Spleen (tissue), 11 donors: Measurements from ENCODE around the gene RARS1. TPM values are rescaled to one million over a fixed set of nuclear protein-coding genes. Genes with fewer than 3 reads are reported as not detected.
A peak's percentile ranks its signal among the peaks of the same experiment; 100 is the strongest.

Source experiments
- DNase-seq: peaks from one replicate; pipeline ENCODE4 v3.0.0-alpha.2; 2020
- H3K27ac ChIP-seq, 8 donors: fragments of 200-600 bp; sonication (generic) in 7 of 8; 1 replicate in 4 of 8; 2 replicates in 4 of 8; pipeline versions ENCODE4 v1.5.0 to v1.8.0; 2016 to 2021; ENCODE audit warnings: inconsistent platforms in 4 of 8, mild to moderate bottlenecking in 4 of 8, moderate library complexity in 1 of 8
- H3K27me3 ChIP-seq, 7 donors: fragments of 200-600 bp; sonication (generic) in 6 of 7; replicated peaks in 1 of 7; 1 replicate in 4 of 7; 2 replicates in 3 of 7; pipeline versions ENCODE4 v1.5.0 to v1.8.0; 2016 to 2021; ENCODE audit warnings: inconsistent platforms in 3 of 7, mild to moderate bottlenecking in 1 of 7
- H3K36me3 ChIP-seq, 6 donors: fragments of 200-600 bp; sonication (generic) in 5 of 6; 1 replicate in 4 of 6; 2 replicates in 2 of 6; pipeline versions ENCODE4 v1.5.0 to v1.8.0; 2016 to 2021; ENCODE audit warnings: inconsistent platforms in 2 of 6
- H3K4me1 ChIP-seq, 6 donors: fragments of 200-600 bp; sonication (generic) in 5 of 6; 1 replicate in 3 of 6; 2 replicates in 3 of 6; pipeline versions ENCODE4 v1.5.0 to v1.8.0; 2016 to 2021; ENCODE audit warnings: inconsistent platforms in 3 of 6
- H3K4me3 ChIP-seq, 8 donors: fragments of 200-600 bp; sonication (generic) in 7 of 8; 1 replicate in 4 of 8; 2 replicates in 4 of 8; pipeline versions ENCODE4 v1.5.0 to v1.8.0; 2016 to 2021; ENCODE audit warnings: inconsistent platforms in 4 of 8, mild to moderate bottlenecking in 4 of 8, moderate library complexity in 2 of 8
- H3K9me3 ChIP-seq, 8 donors: fragments of 200-600 bp; sonication (generic) in 7 of 8; 1 replicate in 4 of 8; 2 replicates in 4 of 8; pipeline versions ENCODE4 v1.5.0 to v1.8.0; 2016 to 2021; ENCODE audit warnings: inconsistent platforms in 4 of 8
- POLR2A ChIP-seq, 3 donors: fragments of 450-650 bp; IDR thresholded peaks; one replicate each; pipeline ENCODE4 v1.5.1; 2017; ENCODE audit warnings: antibody characterized with exemption in 3 of 3, mild to moderate bottlenecking in 1 of 3
- POLR2AphosphoS5 ChIP-seq, 3 donors: sonication (generic); formaldehyde crosslinking; IDR thresholded peaks; one replicate each; pipeline ENCODE4 v1.5.1; 2017; ENCODE audit warnings: antibody characterized with exemption in 3 of 3
- WGBS, 5 donors: extraction: QIAGEN DNeasy Blood & Tissue Kit in 3 of 5; methylation state at CpG; one replicate each; pipeline versions ENCODE4 v1.1.5 to v1.1.7; 2013 to 2018; 5-methylcytosine and 5-hydroxymethylcytosine counted together
- intact Hi-C: fragments of 100-400 bp; cut with DNase I; formaldehyde crosslinking; loops from one replicate; pipeline ENCODE4 v1.15.0; 2023; ENCODE audit warnings: low total_unique reads
- microRNA-seq, 3 donors: library from miRNA; unstranded; fragments of <30 nt; microRNA quantifications; one replicate each; pipeline versions ENCODE4 to v1.1.0, GENCODE V29; 2019 to 2020
- polyA plus RNA-seq, 3 donors: library from polyadenylated mRNA; stranded (reverse); fragments of 200-250 nt; gene quantifications; one replicate each; pipeline ENCODE4 v1.2.1, GENCODE V29; 2013
- small RNA-seq, 4 donors: library from RNA; depleted of rRNA; stranded (forward); fragments of <200 nt; gene quantifications; one replicate each; pipeline ENCODE3, GENCODE V24; 2016
- total RNA-seq, 7 donors: library from RNA; depleted of rRNA in 3 of 7; stranded (reverse); fragments of >200 nt in 3 of 7; fragmentation: NEBNext Ultra II Directional in 4 of 7; extraction: Animal tissue kit (Norgen Biotek cat#: 25700) in 4 of 7; gene quantifications; one replicate each; pipeline versions ENCODE4 v1.1.0 to v1.2.1, GENCODE V29; 2016 to 2021
- TF ChIP-seq, protein P1 (sequence below), 11 experiments: fragments of 200-600 bp in 7 of 11; fragments of 450-650 bp in 4 of 11; sonication (generic) in 4 of 11; IDR thresholded peaks in 8 of 11; conservative IDR thresholded peaks in 3 of 11; 1 replicate in 7 of 11; 2 replicates in 4 of 11; pipeline versions ENCODE4 v1.4.0 to v1.8.0; 2016 to 2021; ENCODE audit warnings: antibody characterized with exemption in 11 of 11, inconsistent platforms in 4 of 11, mild to moderate bottlenecking in 1 of 11
- donor health status: healthy with polysubstance abuse.
- donor health status: DM: no; HTN: no; CAD: no; lungs with moderate emphysema.
- donor health status: DM: no; HTN: no; CAD: no.
- donor health status: Bipolar disorder and iron deficiency.
- donor health status: healthy.
- donor health status: DM: no; HTN: no; CAD: no.
- donor health status: DM: yes; HTN: yes; CAD: no.

RARS1 gene
- total and polyA plus RNA-seq, 10 donors: 24.2 to 75.5 (median 60.2) TPM

DNA sequence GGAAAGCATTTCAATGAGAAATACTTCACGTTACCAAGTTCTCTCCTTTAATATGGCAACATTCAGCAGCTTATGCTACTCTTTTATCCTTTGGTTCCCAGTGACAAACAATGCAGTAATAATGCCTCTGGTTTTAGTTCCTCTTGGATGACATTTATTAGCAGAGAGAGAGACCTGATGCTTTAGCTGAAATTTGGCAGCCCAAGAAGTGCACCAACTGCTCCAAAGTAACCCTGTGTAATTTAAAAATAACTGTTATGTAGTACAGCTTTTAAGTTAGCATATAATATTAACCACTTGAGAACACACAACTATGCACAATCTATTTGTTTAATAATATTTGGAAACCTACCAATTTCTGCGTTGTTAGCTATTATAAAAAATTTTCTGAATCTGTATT, 71.1 kb downstream of the RARS1 start:
- no peak overlapping the region for H3K27ac ChIP-seq
- WGBS, 5 donors: 90 to 96% (median 93%) methylated on average over 2 of the region's 2 CpGs
- intact Hi-C loops: no loop called here
- H3K27me3 ChIP-seq: no peaks in the 10 kb centered on the region
- H3K4me3 ChIP-seq: no peak overlapping the region
- peaks cover 0 to 100% (median 69%) of the 10 kb centered on the region in 6 donors for H3K36me3 ChIP-seq
- DNase-seq: no peak
- H3K4me1 ChIP-seq: no peaks in the 10 kb centered on the region
- no peak for TF ChIP-seq POLR2AphosphoS5 (IDR thresholded peaks at IDR 0.05)
- TF ChIP-seq POLR2A (IDR thresholded peaks at IDR 0.05): no peak
- TF ChIP-seq, protein P1, sequence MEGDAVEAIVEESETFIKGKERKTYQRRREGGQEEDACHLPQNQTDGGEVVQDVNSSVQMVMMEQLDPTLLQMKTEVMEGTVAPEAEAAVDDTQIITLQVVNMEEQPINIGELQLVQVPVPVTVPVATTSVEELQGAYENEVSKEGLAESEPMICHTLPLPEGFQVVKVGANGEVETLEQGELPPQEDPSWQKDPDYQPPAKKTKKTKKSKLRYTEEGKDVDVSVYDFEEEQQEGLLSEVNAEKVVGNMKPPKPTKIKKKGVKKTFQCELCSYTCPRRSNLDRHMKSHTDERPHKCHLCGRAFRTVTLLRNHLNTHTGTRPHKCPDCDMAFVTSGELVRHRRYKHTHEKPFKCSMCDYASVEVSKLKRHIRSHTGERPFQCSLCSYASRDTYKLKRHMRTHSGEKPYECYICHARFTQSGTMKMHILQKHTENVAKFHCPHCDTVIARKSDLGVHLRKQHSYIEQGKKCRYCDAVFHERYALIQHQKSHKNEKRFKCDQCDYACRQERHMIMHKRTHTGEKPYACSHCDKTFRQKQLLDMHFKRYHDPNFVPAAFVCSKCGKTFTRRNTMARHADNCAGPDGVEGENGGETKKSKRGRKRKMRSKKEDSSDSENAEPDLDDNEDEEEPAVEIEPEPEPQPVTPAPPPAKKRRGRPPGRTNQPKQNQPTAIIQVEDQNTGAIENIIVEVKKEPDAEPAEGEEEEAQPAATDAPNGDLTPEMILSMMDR (IDR thresholded peaks at IDR 0.05 in 8 of 11, conservative IDR thresholded peaks at IDR 0.05 in 3 of 11): no peak
- no peaks in the 10 kb centered on the region for H3K9me3 ChIP-seq

DNA sequence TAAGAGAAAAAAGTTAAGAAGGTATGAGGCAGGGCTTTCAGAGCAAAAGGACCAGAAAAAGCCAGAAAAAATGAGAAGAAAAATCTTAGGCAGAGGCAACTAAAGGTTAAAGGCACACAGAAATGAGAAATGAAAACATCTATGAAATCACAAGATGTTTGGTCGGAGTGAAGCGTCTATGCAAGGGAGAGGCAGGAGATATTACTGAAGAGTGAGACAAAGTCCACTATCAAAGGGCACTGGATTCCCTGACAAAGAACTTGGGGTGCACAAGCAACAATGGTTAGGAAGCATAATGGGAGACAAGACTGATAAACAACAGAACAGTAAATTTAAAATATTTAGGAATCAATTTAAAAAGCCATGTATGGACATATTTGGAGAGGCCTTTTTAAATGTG, 76.0 kb downstream of the RARS1 start:
- Histone ChIP-seq H3K4me1 (peaks cover 0 to 10% (median 2%) of the 10 kb centered on the region in 6 donors), H3K36me3 (peaks cover 0 to 100% (median 47%) of the 10 kb centered on the region in 6 donors), H3K27ac (no peak overlapping the region), H3K4me3 (no peak overlapping the region), H3K9me3 (no peaks in the 10 kb centered on the region), H3K27me3 (no peaks in the 10 kb centered on the region)
- no peak for DNase-seq
- intact Hi-C loops: loop anchor here (10.0 kb wide), 1 partner anchor 67 kb away; no protein-coding TSS in a partner anchor
- WGBS, 5 donors: 77 to 92% (median 86%) methylated on average over 2 of the region's 2 CpGs
- TF ChIP-seq POLR2AphosphoS5 (IDR thresholded peaks at IDR 0.05) (no peak), POLR2A (IDR thresholded peaks at IDR 0.05) (no peak)
- TF ChIP-seq, protein P1 (IDR thresholded peaks at IDR 0.05 in 8 of 11, conservative IDR thresholded peaks at IDR 0.05 in 3 of 11): no peak

DNA sequence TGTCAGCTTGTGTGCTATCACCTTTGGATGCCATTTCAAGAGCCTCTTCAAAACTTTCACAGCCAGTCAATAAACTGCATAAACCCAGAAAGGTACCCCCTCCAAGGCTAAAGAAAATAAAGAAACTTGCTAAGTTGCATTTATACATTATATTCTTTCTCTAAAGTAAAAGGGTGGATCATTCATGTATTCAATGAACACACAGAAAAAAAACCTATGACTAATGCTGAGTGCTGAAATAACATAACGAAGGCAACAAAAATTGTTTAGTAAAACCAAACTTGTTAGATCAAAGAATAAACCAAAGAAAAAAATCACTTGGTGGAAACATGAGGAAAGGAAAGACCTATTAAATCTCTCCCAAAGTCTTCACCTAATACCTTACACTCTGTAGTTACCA, 77.7 kb downstream of the RARS1 start:
- peaks cover 0 to 97% (median 41%) of the 10 kb centered on the region in 6 donors for H3K36me3 ChIP-seq
- no peak overlapping the region for H3K4me3 ChIP-seq
- H3K9me3 ChIP-seq: no peaks in the 10 kb centered on the region
- no peak for DNase-seq
- intact Hi-C loops: loop anchor here (10.0 kb wide), 1 partner anchor 69 kb away; no protein-coding TSS in a partner anchor
- peak overlapping the region in 3 of 8 donors; percentile 1 to 12 (median 3) for H3K27ac ChIP-seq
- H3K4me1 ChIP-seq: peaks cover 0 to 15% (median 2%) of the 10 kb centered on the region in 6 donors
- no peaks in the 10 kb centered on the region for H3K27me3 ChIP-seq
- TF ChIP-seq POLR2A (IDR thresholded peaks at IDR 0.05): no peak
- 80 to 92% (median 85%) methylated on average over 1 of the region's 1 CpG for WGBS, 5 donors

DNA sequence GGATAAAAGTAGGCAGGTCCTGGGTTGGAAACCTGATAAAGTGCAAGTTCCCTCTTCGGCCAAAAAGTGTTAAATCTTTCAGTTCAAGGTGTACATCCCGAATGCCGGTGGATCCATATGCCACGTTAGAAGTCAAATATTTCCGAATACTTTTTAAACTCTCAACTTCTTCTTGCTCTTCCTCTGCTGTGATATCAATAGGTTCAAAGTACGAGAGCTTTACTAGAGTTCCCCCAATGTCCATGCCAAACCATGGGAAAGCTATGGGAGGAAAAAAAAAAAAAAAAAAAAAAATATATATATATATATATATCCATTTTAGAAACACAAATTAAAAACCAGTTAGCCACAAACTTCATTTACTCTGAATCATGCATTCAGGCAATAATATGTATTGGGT, 82.5 kb downstream of the RARS1 start:
- WGBS, 5 donors: 96 to 98% (median 97%) methylated on average over 6 of the region's 6 CpGs
- Histone ChIP-seq H3K4me1 (peaks cover 0 to 32% (median 0%) of the 10 kb centered on the region in 6 donors), H3K36me3 (peaks cover 0 to 56% (median 22%) of the 10 kb centered on the region in 6 donors), H3K9me3 (no peaks in the 10 kb centered on the region), H3K27me3 (no peaks in the 10 kb centered on the region), H3K4me3 (no peak overlapping the region), H3K27ac (no peak overlapping the region)
- TF ChIP-seq POLR2AphosphoS5 (IDR thresholded peaks at IDR 0.05): no peak
- TF ChIP-seq POLR2A (IDR thresholded peaks at IDR 0.05): no peak
- TF ChIP-seq, protein P1 (IDR thresholded peaks at IDR 0.05 in 8 of 11, conservative IDR thresholded peaks at IDR 0.05 in 3 of 11): no peak
- DNase-seq: no peak
- intact Hi-C loops: loop anchor here (10.0 kb wide), 1 partner anchor 74 kb away; no protein-coding TSS in a partner anchor

Small RNA genes within 50 kb of the gene (microRNA-seq; reads per million reads assigned to microRNA genes)
- gene MIR103A1: 0 to 0.35 (median 0) reads per million in 3 donors
- 0 reads per million in 3 donors for gene MIR103B1

Small RNA genes within 50 kb of the gene (small RNA-seq; reads per million reads assigned to genes)
- 0.55 to 0.90 (median 0.70) reads per million in 4 donors for gene MIR103A1

Other genes with a start within 250 kb of the RARS1 start
- 1 to 10 TPM in 6 of 7 donors, under 1 TPM in 1; 0.60 to 5.4 (median 1.3) TPM for gene WWC1, start 194.8 kb upstream of the RARS1 start, total RNA-seq
- 1 to 10 TPM; 1.1 to 1.5 (median 1.2) TPM for gene WWC1, start 194.8 kb upstream of the RARS1 start, polyA plus RNA-seq
- gene FBLL1, start 42.8 kb downstream of the RARS1 start, total RNA-seq: under 1 TPM in 2 of 7 donors, not detected in 5; 0.40 to 0.69 TPM
- gene FBLL1, start 42.8 kb downstream of the RARS1 start, polyA plus RNA-seq: under 1 TPM; 0.06 to 0.20 (median 0.17) TPM
- 10 to 100 TPM; 39.0 to 70.9 (median 45.8) TPM for gene PANK3, start 92.9 kb downstream of the RARS1 start, total RNA-seq
- 1 to 10 TPM; 3.8 to 6.8 (median 4.6) TPM for gene PANK3, start 92.9 kb downstream of the RARS1 start, polyA plus RNA-seq